ENCODE results near the gene AMMECR1.
"Not testable (repeated sequence)": the region's sequence is repeated elsewhere in the genome, so short reads cannot be mapped to it uniquely, and the experiment has no call there.

The AMMECR1 gene

DNA sequence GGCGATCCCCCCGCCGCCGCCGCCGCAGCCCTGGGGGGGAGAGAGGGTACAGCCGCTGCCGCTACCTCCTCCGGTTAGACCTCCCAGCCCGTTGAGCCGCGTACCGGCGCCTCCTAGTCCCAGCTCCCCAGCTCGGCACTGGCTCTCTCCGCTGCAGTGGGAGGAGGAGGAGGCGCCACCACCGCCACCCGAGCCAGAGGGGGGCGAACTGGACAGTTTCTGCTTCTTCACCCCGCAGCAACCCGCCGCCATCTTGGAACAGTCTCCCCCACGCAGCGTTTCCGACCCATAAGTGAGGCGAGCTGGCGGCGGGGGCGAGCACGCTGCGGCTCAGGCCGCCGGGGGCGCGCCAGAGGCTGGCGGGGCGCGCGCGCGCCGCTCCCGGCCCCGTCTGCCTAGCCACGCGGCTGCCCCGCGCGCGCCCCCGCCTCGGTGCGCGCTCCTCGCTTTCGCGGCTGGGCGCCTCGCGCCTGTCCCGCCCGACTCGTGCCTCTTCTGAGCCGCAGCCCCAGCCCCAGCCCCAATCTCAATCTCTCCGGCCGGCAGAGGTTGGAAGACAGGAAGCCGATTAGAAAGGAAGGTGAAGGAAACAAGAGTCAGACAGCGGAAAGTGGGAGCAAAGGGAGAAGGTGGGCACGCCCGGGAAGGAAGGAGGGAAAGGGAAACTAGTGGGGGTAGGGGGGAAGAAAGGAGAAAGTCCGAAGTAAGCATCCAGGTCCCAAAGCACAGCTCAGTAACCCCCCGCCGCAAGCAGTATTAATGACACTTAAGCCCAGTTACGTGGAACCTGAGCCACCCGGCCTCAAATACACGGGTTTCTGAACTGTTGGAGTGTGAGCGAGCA is at the start of gene AMMECR1:
Gene AMMECR1, minus strand, starts transcription at position 266 of the 844 bp plus-strand sequence. Its CDS starts 14 bp downstream, at position 252.
- peak; percentile 52 to 64 for DNase-seq

GRCh38 chrX:110363244-110363643 is 45.4 kb upstream of the AMMECR1 start:
- DNase-seq, result no peak

GRCh38 chrX:110359273-110359672 is 41.4 kb upstream of the AMMECR1 start:
- no peak for DNase-seq

DNA sequence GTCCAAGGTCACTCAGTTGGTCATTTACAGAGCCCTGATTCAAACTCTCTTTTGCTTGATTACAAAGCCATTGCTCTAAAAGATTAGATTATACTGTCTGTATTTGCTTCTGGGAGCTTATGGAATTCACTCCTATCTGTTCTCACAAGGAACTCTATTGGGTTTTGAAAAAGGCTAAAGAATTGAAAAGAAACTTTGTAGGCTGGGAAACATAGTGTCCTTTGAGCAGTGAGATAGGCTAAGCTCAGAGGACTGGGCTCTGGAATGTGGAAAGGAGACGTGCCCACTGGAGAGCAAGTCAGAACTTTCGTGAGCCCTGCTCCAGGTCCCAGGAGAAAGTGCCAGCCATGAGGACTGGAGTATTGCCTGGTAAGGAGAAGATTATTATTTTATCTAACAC is 40.7 kb upstream of the AMMECR1 start, which contains the start of gene RTL9:
Gene RTL9, plus strand, starts transcription at position 301 of the 400 bp plus-strand sequence. CDS start 91,770 bp downstream, outside the sequence.
- no peak for DNase-seq

- no peak for DNase-seq
These were observed 28.8 kb upstream of the AMMECR1 start for GRCh38 chrX:110346681-110347080.

DNA sequence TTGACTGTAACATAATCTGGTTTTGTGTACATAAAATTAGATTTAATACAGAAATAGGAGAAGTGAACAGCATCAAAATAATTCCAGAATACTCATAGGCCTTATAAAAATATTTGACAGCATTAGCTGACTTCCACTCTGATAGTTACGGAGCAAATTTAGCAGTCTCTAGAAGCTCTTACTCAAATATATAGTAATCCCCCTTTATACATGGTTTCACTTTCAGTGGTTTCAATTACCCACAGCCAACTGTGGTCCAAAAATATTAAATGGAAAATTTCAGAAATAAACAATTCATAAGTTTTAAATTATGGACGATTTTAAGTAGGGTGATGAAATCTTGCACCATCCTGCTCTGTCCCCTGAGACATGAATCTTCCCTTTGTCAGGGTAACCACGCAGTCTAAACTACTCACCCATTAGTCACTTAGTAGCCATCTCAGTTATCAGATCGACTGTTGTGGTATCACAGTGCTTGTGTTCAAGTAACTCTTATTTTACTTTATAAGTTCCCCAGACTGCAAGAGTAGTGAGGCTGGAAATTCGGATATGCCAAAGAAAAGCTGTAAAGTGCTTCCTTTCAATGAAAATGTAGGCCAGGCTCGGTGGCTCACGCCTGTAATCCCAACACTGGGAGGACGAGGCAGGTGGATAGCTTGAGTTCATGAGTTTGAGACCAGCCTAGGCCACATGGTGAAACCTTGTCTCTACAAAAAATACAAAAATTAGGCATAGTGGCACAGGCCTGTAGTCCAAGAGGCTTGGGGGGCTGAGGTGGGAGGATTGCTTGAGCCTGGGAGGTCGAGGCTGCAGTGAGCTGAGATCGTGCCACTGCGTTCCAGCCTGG is 23.5 kb upstream of the AMMECR1 start:
- no peak for DNase-seq

DNA sequence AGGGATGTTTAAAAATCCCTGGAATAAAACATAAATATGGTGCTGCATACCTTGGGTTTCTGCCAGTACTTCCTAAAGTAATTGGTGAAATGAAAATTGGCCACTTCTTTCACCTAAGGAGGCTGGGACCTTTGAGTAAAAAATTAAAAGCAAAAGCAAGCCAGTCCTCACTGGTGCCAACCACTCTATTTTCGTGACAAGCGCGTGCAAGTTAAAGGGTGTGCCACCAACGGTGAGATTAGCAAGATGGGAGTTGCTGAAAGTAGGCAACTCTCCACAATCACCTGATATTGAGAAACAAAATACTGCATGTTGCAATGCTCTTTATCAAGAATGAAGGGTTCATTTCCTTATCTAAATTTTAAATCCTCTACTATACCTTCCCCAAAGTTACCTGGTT is 21.1 kb upstream of the AMMECR1 start:
- DNase-seq, result no peak

GRCh38 chrX:110333458-110333857 is 15.6 kb upstream of the AMMECR1 start:
- DNase-seq, result not testable (repeated sequence)

DNA sequence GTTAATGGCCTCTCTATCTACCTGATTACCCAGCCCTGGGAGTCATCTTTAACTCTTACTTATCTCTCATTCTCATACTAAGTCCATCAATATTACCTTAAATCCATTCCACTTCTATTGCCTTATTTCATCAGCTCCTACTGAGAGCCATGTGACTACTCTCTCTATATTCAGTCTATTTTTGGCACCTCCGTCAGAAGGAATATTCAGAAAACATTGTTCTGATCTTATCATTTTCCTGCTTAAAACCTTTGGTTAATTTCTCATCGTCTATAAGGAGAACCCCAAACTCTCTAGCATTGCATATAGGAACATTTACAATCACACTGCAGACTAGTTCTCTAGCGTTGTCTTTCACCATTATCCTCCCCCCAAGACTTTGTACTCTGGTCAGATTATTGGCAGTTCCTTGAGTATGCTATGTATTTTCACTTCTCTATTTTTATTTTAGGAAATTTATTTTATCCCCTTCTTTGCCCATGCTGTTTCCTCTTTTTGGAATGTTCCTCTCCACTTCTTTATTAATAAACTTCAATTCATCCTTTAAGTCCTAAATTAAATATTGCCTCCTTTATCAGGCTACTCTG is 13.7 kb upstream of the AMMECR1 start:
- DNase-seq, result no peak

DNA sequence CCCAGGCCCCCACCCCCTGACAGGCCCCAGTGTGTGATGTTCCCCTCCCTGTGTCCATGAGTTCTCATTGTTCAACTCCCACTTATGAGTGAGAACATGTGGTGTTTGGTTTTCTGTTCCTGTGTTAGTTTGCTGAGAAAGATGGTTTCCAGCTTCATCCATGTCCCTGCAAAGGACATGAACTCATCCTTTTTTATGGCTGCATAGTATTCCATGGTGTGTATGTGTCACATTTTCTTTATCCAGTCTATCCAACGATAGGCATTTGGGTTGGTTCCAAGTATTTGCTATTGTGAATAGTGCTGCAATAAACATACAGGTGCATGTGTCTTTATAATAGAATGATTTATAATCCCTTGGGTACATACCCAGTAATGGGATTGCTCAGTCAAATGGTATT is 10.7 kb upstream of the AMMECR1 start:
- not testable (repeated sequence) for DNase-seq

DNA sequence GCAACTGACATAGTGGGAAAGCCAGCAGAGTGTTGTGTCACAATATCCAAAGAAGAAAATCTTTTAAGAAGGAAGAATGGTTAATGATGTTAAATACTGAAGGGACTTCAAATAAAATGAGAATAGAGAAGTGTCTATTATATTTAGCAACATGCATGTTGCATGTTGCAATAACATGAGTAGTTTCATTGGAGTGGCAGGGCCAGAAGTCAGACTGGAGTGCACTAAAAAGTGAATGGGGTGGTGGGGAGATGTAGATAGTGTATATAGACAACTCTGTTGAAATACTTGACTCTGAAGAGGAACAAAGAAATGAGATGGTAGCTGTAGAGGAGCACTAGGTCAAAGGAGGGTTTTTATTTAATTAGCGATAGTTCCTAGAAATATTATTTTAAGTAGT is 9.5 kb upstream of the AMMECR1 start:
- DNase-seq, result no peak

GRCh38 chrX:110326712-110327111 is 8.8 kb upstream of the AMMECR1 start:
- DNase-seq, result no peak

DNA sequence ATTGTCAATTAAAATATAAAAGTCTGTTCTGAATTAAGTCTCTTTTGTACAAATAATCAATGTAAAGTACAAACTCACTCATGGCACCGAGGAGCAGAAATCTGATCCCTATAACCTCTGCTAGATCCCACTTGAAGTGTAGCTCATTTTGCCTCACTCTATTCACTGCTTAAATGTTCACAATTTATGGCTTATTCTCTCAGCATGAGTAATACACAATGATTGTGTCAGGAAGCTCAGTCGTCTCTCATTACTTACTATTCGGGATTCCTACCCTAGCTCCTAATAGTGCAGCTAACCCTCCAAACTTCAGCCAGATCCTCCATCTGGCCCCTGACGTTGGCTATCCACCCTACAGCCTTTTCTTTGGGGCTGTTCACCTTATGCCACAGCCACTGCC is 4.7 kb upstream of the AMMECR1 start:
- DNase-seq, result no peak

DNA sequence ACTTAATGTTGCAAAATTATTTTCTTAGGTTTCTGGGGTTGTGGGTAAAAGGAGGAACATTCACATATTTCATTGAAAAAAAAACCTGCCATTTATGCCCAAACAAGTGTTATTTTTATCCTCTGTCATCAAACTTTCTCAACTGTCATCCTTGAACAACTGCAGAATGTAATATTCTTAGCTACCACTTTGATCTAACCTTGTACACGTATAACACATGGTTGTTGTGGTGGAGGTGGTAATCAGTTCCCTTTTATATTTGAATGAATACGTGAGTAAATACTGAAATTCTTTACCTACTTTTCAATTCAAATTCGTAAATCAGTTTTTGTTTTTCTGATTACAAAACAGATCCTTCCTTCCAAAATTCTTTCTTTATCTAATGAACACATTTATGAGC is 3.8 kb upstream of the AMMECR1 start:
- DNase-seq, result no peak

GRCh38 chrX:110321081-110321480 is 3.2 kb upstream of the AMMECR1 start:
- no peak for DNase-seq

DNA sequence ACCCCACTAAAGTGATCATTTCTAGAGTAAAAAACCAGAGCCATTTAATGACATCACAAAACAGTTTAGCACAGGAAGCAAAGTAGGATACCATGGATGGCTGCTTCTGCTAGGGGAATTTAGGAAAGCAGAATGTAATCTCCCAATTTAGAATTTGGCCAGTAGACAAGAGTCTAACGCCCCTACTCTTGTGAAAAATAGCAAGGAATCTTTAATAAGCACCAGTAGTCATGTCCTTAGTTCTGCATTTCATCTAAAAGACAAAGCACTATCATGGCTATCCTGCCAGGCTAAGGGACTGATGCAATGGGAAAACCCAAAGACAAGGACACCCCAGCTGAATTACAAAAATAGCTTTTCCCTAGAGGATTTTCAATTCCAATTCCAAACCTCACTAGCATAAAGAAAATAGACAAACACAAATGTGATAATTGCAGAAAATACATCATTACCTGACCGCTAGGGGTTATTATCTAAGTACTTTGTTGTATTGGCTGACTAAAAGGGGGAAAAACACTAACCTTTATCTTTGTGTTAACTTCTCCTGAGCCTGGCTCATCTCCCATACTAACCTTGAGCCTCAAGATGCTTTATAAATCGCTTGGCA is 2.6 kb upstream of the AMMECR1 start:
- no peak for DNase-seq

- no peak for DNase-seq
These were observed 731 bp upstream of the AMMECR1 start for GRCh38 chrX:110318664-110318968.

GRCh38 chrX:110317061-110317819 is 645 bp downstream of the AMMECR1 start:
- DNase-seq, result peak; percentile 8 to 14

DNA sequence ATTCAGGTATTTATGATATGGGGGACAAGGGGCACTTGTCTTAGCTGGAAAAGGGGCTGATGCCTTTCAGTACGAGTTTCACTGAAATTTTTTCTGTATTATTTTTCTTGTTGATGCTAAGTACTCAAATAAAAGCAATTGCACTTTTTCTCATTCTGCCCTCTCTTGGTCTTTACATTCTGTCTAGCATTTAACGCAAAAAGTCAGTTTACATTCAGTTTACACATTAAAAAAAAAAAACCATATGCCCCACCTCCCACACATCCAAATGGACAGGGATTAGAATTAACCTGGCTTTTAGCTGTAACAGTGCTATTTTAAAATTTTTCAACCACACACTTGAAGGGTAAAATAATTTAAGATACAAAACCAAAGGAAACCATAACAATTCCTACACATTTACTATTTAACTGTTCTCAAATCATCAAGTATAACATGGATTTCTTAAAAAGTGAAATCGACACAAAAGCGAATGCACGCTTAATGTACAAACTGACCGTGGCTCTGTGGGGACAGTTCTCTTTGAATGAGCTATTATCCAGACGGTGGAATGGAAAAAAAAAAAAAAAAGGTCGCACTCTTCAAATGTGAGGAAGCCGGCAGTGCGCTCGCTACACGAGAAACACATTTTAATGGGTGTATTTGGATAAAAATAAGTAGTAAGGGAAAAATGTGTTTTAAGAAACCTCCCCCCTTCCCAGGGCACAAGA is 1.4 kb downstream of the AMMECR1 start:
- DNase-seq, result no peak

- DNase-seq, result no peak
These were observed 2.3 kb downstream of the AMMECR1 start for GRCh38 chrX:110315551-110315950.

- DNase-seq, result no peak
These were observed 6.3 kb downstream of the AMMECR1 start for GRCh38 chrX:110311437-110312230.

All from stimulated activated CD4-positive, alpha-beta T cell treated with anti-CD3 and anti-CD28 coated beads, Interleukin-2, amount 100 ng/mL, for 48 hours (primary cell).